CD4-positive, alpha-beta T cell treated with Interleukin-15 for 1 hour (primary cell): ENCODE results near the gene TMED5.
"Not testable (repeated sequence)": the region's sequence is repeated elsewhere in the genome, so short reads cannot be mapped to it uniquely, and the experiment has no call there.

Experiments used
- DNase-seq: peaks from one replicate; pipeline ENCODE4 v3.0.0-alpha.2; 2020

Gene TMED5

DNA sequence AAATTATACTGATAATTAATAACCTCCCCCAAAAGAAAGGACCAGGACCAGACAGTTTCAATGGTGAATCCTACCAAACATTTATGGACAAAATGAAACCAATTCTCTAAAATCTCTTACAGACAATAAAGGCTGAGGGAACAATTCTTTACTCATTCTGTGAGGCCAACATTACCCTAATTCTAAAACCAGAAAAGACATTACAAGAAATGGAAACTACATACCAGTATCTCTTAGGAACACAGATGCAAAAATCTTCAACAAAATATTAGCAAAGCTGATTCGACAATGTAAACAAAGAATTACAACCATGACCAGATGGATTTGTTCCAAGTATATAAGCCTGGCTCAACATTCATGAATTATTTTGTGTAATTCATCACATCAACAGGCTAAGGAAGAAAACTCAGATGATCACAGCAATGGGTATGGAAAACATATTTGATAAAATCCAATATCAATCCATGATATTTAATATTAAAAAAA, 8.6 kb downstream of the TMED5 start:
- DNase-seq = no peak

DNA sequence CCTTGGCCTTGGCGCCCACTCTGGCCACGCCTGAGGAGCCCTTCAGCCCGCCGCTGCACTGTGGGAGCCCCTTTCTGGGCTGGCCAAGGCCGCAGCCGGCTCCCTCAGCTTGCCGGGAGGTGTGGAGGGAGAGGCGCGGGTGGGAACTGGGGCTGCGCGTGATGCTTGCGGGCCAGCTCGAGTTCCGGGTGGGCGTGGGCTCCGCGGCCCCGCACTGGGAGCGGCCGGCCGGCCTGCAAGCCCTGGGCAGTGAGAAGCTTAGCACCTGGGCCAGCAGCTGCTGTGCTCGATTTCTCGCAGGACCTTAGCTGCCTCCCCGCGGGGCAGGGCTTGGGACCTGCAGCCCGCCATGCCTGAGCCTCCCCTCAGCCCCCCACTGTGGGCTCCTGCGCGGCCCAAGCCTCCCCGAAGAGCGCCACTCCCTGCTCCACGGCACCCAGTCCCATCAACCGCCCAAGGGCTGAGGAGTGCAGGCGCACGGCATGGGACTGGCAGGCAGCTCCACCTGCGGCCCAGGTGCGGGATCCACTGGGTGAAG, 10.0 kb downstream of the TMED5 start:
- DNase-seq = not testable (repeated sequence)

DNA sequence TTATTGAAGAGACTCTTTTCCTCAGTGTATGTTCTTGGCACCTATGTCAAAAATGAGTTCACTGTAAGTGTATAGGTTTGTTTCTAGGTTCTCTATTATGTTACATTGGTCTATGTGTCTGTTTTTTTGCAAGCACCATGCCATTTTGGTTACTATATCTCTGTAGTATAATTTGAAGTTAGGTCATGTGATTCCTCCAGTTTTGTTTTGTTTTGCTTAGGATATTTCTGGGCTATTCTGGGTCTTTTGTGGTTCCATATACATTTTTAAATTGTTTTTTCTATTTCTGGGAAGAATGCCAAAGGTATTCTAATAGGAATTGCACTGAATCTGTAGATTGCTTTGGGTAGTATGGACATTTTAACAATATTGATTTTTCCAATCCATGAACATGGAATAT, 13.2 kb downstream of the TMED5 start:
- DNase-seq = no peak

DNA sequence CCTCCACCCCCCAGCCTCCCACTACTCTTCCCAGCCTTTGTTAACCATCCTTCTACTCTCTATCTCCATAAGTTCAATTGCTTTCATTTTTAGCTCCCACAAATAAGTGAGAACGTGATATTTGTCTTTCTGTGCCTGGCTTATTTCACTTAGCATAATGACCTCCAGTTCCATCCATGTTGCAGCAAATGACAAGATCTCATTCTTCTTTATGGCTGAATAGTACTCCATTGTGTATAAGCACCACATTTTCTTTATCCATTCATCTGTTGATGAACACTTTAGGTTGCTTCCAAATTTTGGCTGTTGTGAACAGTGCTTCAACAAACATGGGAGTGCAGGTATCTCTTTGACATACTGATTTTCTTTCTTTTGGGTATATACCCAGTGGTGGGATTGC, 14.3 kb downstream of the TMED5 start:
- DNase-seq = not testable (repeated sequence)

DNA sequence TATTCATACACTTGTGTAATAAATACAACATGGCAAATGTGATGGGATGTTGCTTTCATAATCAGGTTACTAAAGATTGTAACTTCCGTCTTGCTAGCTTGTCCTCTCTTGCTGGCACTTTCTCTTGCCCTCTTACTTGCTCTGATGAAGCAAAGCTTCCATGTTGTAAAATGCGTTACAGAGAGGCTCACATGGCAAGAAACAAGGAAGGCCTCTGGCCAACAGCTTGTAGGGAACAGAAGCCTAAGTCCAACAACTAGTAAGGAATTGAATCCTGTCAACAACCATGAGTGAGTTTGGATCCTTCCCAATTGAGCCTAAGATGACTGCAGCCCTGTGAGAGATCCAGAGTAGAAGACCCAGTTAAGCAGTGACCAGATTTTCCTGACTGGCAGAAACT, 15.4 kb downstream of the TMED5 start:
- DNase-seq = no peak

DNA sequence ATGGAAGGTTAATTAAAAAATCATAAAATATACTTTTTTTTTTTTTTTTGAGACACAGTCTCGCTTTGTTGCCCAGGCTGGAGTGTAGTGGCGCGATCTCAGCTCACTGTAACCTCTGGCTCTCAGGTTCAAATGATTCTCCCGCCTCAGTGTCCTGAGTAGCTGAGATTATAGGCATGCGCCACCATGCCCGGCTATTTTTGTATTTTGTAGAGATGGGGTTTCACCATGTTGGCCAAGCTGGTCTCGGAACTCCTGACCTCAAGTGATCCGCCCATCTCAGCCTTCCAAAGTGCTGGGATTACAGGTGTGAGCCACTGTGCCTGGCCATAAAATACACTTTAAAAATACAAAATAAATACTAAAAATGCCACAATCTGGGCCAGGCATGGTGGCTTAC, 16.9 kb downstream of the TMED5 start:
- DNase-seq = not testable (repeated sequence)

DNA sequence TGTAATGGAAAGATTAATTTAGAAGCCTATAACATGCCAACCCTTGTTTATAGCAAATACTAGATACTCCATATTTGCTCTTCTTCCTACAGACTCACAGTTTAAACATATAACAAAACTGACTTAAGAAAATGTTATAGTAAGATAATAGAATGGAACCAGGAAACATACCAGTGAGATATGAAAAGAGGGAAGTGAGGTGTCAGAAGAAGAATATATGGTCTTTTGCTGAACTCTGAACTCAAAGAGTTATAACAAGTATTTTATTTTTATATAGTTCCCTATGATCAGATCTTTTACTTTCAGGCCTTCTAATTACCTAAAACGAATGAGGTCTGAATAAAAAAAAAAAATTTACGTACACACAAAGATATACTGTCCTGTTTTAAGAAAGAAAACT, 20.9 kb downstream of the TMED5 start:
- no peak for DNase-seq

DNA sequence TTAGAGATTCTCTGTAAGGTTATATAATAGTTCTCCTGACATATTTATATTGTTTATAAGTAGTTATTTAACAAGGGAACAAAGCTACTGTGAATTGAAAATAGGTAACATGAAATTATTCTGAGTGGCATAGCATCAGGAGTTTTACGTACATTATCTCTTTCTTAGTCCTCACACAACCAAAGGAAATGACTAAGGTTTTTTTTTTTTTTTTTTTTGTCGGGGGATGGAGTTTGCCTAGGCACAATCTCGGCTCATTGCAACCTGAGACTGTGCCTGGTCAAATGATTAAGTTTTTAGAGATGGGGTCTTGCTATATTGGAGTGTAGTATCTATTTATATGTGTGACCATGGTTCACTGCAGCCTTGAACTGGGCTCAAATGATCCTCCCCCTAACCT, 24.9 kb downstream of the TMED5 start:
- DNase-seq = no peak

DNA sequence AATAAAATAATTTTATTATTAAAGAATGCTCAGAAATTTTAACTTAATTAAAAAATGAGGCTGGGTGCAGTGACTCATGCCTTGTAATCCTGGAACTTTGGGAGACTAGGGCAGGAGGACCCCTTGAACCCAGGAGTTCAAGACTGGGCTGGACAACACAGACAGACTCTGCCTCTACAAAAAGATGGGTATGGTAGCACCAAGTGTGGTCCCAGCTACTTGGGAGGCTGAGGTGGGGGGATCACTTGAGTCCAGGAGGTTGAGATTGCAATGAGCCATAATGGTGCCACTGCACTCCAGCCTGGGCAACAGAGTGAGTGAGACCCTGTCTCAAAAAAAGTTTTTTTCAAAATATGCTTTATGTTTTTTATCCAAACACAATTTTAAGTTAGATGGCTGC, 25.3 kb downstream of the TMED5 start:
- no peak for DNase-seq

DNA sequence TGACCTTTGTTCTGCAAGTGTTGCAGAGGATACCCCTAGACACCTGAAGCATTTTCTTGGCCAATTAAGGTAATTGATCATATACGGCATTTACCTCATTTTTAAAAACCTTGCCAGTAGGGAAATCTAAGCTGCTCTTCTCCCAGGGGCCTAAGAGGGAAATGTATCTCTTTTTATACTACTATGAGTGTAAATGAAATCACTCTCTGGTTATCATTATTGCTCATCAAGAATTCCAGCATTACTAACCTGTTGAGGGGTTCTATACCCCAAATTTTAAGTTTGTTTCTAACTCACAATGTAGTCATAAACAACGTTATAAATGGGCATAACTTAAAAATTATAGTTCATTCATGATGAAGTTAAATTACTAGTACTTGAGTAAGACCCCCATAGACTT, 27.4 kb downstream of the TMED5 start:
- DNase-seq = no peak

DNA sequence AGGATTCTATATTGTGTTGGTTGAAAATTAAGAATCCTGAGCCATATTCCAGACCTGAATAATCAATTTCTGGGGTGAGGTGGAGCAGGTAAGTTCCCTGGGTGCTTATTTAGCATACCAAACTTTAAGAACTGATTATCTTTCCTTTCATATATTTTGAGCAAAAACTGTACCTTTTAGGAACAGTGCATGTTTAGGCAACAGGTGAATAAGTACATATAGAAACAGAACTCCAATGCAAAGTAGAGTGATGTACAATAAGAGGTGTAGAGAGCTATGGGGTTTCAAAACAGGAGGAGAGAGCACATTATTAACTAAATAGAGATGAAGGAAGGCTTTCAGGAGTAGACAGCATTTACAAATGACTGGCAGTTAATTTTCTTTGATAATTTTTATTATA, 28.7 kb downstream of the TMED5 start:
- DNase-seq = no peak

DNA sequence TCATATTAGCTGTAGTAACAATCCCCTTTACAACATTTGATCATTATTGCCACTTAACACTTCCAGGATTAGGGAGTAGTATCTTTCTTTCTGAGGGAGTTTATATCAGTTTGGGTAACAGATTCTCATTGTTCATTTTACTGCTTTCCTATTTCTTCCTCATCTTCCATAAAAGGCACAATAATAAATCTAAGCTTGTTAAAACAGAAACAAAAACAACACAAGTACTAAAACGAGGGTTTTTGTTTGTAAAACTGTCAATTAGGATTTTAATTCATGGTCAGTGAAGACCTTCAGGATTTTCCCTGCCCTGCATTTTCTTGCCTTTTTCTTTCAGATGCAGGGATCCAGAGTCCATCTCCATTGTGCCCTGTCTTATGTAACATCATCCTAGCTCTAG, 29.5 kb downstream of the TMED5 start:
- DNase-seq = no peak

DNA sequence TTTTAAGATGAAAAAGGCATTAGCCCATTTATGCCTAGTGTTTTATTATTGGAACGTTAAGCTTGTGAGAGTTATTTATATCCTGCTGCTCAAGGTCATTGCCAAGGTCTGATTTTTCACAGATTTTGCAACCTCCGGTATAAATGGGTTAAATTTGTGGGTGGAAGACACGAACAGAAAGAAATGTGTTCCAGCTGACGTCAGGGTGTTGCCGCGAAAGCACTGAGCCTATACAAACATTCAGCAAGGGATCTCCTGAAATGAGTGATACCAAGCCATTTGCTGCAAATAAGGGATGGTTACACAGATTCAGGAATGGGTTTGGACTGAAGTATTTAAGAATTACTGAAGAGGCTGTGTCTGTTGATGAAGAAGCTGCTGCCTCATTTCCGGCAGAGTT, 32.2 kb downstream of the TMED5 start:
- no peak for DNase-seq

DNA sequence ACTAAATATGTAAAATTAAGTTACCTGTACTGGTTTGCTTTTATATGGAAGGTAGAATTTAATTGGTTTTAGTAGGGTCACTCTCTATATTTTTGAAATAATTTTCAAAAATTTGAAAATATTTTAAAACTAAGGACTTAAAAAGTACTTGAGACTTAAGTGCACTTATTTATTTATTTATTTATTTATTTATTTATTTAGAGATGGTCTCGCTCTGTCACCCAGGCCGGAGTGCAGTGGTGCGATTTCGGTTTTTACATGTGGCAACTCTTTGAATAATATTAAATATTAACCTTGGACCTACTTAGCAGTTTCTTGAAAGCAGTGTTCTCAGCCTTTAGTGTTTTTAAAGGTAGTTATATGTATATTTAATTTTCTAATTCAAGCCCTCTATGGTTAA, 36.4 kb downstream of the TMED5 start:
- DNase-seq = no peak

DNA sequence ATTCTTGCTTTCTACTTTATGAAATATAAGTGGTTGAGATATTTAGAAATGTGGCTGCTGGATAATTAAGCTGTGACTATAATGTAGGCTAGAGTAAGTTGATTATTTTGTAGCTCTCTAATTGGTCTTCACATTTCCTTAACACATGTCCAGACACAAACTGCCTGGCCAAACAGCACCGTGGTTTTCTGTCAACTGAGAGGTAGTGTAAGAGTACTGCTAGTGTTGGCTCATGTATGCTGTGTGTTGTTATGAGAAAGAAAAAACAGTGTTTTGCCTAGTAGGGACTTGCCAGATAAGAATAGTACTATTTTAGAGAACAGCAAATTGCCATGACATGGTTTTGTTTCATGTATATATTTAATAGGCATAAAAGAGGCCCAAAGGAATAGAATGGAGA, 37.1 kb downstream of the TMED5 start:
- DNase-seq = no peak

DNA sequence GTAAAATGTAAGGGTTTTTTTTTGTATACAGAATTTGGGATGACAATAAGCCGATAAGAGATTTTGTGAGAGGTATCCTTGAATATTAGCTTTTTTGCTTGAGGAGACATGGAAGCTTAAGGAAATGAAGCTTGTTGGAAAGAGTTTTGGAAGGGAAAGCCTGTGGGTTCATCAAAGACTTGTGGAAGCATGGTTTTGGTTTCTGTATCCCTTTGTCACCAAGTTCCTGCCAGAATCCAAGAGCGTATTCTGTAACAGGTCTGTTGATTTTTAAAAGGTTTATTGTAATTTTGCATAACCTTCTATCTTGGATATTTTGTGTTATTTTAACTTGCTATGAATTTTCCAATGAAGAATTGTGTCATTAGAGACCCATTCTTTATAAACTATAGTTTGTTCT, 38.1 kb downstream of the TMED5 start:
- no peak for DNase-seq

DNA sequence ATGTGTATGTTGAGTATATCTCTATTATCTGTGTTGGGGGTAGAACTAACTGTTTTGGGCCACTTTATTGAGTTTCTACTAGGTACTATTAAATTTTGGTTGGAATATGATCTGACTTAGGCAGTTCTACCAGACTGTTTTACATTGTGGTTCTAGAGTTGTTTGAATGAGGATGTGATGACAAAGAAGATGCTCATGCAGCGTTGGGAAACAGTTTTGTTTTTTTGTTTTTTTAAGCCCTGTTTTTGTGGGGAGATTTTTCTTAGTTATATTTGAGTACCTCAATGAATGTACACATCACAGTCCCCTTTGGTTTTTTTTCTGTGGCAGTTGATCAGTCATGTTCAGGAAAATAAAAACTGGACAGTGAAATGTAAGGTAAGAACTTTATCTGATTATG, 40.1 kb downstream of the TMED5 start:
- DNase-seq = no peak

DNA sequence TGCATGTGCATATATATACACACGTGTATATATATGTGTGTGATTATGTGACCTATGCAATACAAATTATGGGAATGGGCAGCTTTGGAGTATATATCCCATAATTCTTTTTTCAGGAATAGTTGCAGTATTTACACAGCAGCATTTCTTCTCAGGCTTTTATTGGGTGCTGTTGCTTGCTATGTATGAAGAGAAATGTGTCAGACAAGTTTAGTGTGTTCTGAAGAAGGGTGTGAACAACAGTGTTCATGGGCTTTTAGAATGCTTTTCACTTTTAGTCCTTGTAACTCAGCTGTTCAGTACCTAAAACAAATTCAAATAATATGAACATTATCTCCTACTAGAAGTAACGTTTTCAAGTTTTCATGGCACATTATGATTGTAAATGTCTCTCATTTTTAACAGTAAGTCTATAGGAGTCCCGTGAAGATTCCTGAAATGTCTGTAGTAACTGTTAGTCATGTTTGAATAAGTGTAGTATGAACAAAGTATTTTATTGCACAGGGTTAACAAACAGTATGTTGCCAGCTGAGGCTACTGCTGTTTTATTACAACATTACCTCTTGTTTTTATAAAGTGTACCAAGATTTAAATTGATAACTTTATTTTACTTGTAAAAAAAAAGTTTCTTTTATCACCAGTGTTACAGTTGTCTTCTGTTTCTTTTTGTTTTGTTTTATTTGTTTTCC, 42.5 kb downstream of the TMED5 start:
- DNase-seq = no peak

DNA sequence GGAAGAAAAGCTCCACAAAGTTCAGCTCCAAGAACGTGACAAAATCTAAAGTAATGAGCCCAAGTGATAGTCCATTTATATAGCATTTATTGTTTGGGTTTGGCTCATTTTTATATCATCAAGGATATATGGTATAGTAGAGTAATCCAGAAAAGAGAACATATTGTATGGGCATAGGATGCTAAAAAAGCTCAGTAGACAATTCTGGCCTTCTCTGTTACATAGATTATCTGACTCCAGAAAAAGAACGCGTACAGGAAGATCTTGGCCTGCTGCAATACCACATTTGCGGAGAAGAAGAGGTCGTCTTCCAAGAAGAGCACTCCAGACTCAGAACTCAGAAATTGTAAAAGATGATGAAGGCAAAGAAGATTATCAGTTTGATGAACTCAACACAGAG, 43.8 kb downstream of the TMED5 start:
- DNase-seq = no peak

DNA sequence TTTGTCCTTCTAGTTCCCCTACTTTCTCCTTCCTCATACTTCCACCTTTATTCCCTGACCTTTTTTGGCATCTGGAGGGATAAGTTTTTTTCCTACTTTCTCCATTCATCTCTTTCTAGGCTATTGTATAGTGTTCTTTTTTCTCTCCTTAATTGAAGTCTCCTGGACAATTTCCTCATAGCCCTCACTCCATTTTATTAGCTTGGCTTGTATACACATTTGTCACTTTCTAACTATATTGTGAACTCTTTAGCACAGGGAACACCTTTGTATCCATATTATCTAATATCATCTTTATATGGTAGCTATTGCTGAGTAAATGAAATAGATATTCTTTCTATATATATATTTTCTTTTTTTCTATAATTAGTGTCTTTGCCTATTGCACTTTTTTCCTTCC, 47.6 kb downstream of the TMED5 start:
- DNase-seq = no peak

DNA sequence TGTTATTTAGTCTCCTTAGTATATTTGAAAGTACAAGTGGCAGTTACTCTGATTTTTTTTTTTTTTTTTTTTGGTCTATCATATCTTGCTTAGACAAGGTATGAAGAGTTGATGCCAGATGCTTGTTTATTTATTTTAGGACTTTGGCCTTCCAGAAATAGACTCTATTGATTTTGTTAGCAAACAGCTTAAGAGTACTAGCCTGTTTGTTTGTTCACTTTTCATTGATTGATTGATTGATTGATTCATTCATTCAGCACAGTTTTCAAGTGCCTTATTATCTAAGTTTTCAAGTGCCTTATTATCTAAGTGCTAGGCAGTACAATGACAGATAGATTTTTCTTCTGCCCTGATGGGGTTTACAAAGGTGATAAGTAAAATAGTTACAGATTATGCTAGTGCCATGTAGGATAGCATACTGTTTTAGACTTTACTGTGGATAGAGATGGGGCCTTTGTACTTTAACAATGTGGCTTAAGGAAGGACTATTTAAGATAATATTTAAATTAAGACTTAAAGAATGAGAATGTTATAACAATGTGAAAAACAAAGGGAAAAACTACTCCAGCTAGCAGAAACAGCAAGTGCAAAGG, 50.6 kb downstream of the TMED5 start:
- DNase-seq = no peak

DNA sequence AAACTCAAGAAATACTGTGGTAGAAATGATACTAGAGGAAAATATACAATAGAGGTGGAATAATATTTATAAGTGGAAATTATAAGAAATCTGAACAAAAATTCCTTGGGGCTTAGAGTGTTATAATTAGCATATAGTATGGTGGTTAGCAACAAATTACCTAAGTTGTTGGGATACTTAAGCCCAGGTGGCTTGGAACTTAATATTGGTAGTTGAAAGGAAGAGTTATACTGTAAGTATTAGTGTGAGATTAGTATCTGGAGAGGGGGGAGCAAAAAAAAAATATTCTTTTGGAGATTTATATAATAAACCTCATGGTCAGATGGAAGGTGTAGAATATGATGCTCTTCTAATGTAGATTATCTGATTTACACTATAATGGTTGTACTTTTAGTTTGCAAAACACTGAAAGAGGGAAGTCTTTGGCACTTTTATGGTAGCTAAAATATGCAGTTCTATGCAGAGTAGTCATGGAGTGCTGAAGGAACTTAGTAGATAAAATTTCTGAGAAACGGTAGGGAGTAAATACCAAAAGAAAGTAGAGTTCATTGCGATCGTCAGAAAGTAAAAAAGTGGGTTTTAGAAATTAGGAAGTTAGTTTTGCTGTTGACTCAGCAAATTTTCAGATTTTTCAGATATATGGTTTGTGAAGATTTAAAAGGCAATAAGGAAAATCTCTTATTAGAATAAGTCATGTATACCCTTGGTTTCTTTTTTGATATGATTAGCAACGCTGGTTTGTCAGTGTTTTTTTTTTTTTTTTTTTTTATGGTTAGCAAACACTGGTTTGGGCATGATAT, 55.5 kb downstream of the TMED5 start:
- no peak for DNase-seq

DNA sequence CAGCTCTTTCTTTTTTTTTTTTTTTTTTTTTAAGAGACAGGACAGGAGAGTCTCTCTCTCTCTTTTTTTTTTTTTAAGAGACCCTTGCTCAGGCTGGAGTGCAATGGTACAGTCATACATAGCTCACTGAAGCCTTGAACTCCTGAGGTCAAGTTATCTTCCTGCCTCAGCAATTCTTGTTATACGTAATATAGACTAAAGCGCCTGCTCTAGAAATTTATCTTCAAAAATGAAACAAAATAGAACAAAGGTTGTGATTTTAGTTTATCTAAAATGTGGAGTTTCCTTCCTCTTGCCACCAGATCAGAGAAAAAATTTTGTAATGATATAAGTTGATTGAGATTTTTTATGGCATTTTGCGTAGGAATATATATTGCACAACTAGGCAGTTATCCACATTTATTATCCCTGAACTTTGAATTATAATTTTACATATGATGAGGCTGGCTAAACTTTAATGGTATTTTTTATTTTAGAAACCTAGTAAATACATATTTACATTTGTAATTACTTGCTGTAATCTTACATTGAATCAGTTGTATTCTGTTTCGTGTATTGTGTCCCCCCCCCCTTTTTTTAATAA, 56.9 kb downstream of the TMED5 start:
- DNase-seq = no peak

DNA sequence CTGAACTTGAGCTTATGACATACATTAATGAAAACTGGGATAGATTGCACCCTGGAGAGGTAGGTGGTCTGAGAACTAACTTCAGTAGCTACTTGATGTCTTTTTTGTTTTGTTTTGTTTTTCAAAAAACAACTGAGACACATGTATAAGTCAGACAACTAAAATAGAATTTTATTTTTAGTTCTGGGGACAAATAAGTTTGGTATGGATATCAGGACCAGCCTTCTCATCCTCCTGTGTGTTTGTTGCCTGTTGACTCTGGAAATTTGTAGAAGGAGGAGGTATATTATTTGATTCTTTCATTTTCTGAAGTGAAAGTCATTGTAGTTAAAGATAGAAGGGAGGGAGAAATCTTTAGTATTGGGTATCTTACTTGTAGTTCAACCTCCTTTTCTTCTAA, 59.6 kb downstream of the TMED5 start:
- DNase-seq = no peak
